Brain microvascular endothelial cell (primary cell): ENCODE measurements around the gene SLC13A2.

Source experiments
- DNase-seq: peaks from one replicate; pipeline ENCODE4 v3.0.0-alpha.2; 2020
- H3K27ac ChIP-seq: fragments of 250-450 bp; sonication (Bioruptor Pico); 2 replicates; pipeline ENCODE4 v1.5.1; 2020; ENCODE audit warnings: mild to moderate bottlenecking, moderate library complexity
- H3K27me3 ChIP-seq: fragments of 250-450 bp; sonication (Bioruptor Pico); replicated peaks from 2 replicates; pipeline ENCODE4 v1.5.1; 2020; ENCODE audit warnings: mild to moderate bottlenecking
- H3K36me3 ChIP-seq: fragments of 250-450 bp; sonication (Bioruptor Pico); replicated peaks from 2 replicates; pipeline ENCODE4 v1.5.1; 2020; ENCODE audit warnings: mild to moderate bottlenecking
- H3K4me3 ChIP-seq: 2 replicates; pipeline ENCODE4 v1.5.1; 2011; ENCODE audit warnings: low read depth, mild to moderate bottlenecking, control low read depth, low read length, moderate library complexity
- CTCF ChIP-seq: IDR thresholded peaks from 2 replicates; pipeline ENCODE4 v1.5.1; 2011; ENCODE audit warnings: low read depth, mild to moderate bottlenecking, moderate library complexity, low read length, control low read depth, inconsistent platforms; ENCODE audit errors: missing control alignments
- in situ Hi-C: cut with HindIII; loops from 2 replicates; pipeline ENCODE4 v1.10.0; 2017; ENCODE audit warnings: low sequenced_read_pairs, low pct_ligation_motif_present

SLC13A2 gene

DNA sequence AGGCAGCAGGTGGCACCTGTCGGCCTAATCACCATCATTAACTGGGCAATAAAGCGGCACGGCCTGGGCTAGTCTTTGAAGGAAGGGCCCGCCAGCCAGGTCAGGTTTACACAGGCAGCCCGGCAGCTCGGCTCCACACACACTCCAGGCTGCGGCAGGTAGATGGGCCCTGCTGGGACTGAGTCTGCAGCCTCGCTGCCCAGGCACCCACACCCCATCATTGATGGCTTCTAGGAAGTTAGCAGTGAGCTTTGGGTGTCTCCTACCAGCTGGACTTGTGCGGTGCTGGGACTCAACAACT is 25.9 kb downstream of the SLC13A2 start:
- Histone ChIP-seq H3K4me3 (no peak overlapping the region), H3K27me3 (peaks cover 2% of the 10 kb centered on the region), H3K27ac (no peak overlapping the region), H3K36me3 (no peaks in the 10 kb centered on the region)
- DNase-seq: no peak
- in situ Hi-C loops: no loop called here
- no peak for TF ChIP-seq CTCF

GRCh38 chr17:28499684-28500357 is 26.4 kb downstream of the SLC13A2 start:
- H3K4me3 ChIP-seq: no peak overlapping the region
- peaks cover 5% of the 10 kb centered on the region for H3K27me3 ChIP-seq
- in situ Hi-C loops: no loop called here
- TF ChIP-seq CTCF: no peak
- no peak overlapping the region for H3K27ac ChIP-seq
- H3K36me3 ChIP-seq: no peaks in the 10 kb centered on the region
- no peak for DNase-seq

- Histone ChIP-seq H3K27me3 (peaks cover 10% of the 10 kb centered on the region), H3K27ac (no peak overlapping the region), H3K4me3 (no peak overlapping the region), H3K36me3 (no peaks in the 10 kb centered on the region)
- in situ Hi-C loops: no loop called here
- DNase-seq: no peak
- TF ChIP-seq CTCF: no peak
These were observed 27.4 kb downstream of the SLC13A2 start for GRCh38 chr17:28500712-28501379.

- Histone ChIP-seq H3K27me3 (peaks cover 10% of the 10 kb centered on the region), H3K36me3 (no peaks in the 10 kb centered on the region), H3K27ac (no peak overlapping the region), H3K4me3 (no peak overlapping the region)
- TF ChIP-seq CTCF: no peak
- no peak for DNase-seq
- in situ Hi-C loops: no loop called here
These were observed 28.2 kb downstream of the SLC13A2 start for GRCh38 chr17:28501421-28502284.

GRCh38 chr17:28503420-28503819 is 30.0 kb downstream of the SLC13A2 start:
- in situ Hi-C loops: no loop called here

More at GRCh38 chr17:28503420-28503819, 30.0 kb downstream of the SLC13A2 start:
- no peak for DNase-seq
- no peak for TF ChIP-seq CTCF
- Histone ChIP-seq H3K4me3 (no peak overlapping the region), H3K36me3 (no peaks in the 10 kb centered on the region), H3K27me3 (peaks cover 24% of the 10 kb centered on the region), H3K27ac (no peak overlapping the region)
